ENCODE data around the gene TCF20. TPM values are rescaled to one million over a fixed set of nuclear protein-coding genes. Genes with fewer than 3 reads are reported as not detected.

The TCF20 gene
- total and polyA plus RNA-seq, 12 donors: 4.2 to 18.8 (median 14.0) TPM

- H3K4me1 ChIP-seq: peaks cover 0 to 53% (median 32%) of the 10 kb centered on the region in 9 donors
- 56 to 74% methylated on average over 1 of the region's 1 CpG for WGBS, 2 donors
- H3K36me3 ChIP-seq: no peaks in the 10 kb centered on the region
- no peak for ATAC-seq
- H3K27me3 ChIP-seq: no peaks in the 10 kb centered on the region
- no peak for DNase-seq
- no peak overlapping the region for H3K4me3 ChIP-seq
- no peak overlapping the region for H3K27ac ChIP-seq
- intact Hi-C loops (cut with DNase I): no loop called here
- H3K9me3 ChIP-seq: no peaks in the 10 kb centered on the region
- TF ChIP-seq CTCF (IDR thresholded peaks at IDR 0.05): no peak
Observed at GRCh38 chr22:42225841-42226240, 44.6 kb downstream of the TCF20 start.

GRCh38 chr22:42222140-42222539 lies 48.3 kb downstream of the TCF20 start:
- DNase-seq (no peak), ATAC-seq (no peak)
- Histone ChIP-seq H3K9me3 (no peaks in the 10 kb centered on the region), H3K27ac (no peak overlapping the region), H3K4me1 (peaks cover 0 to 34% (median 2%) of the 10 kb centered on the region in 9 donors), H3K4me3 (no peak overlapping the region), H3K27me3 (no peaks in the 10 kb centered on the region), H3K36me3 (no peaks in the 10 kb centered on the region)
- intact Hi-C loops (cut with DNase I): no loop called here
- 90 to 91% methylated on average over 1 of the region's 1 CpG for WGBS, 2 donors
- TF ChIP-seq CTCF (IDR thresholded peaks at IDR 0.05): no peak

Other genes starting within 250 kb of the TCF20 start
- gene NAGA, start 199.8 kb downstream of the TCF20 start, total RNA-seq: 10 to 100 TPM in 7 of 10 donors, 1 to 10 TPM in 3; 7.3 to 34.8 (median 12.3) TPM
- gene NAGA, start 199.8 kb downstream of the TCF20 start, polyA plus RNA-seq: 10 to 100 TPM in 1 of 2 donors, 1 to 10 TPM in 1; 6.6 to 13.0 TPM
- gene PHETA2, start 196.4 kb downstream of the TCF20 start, total RNA-seq: 1 to 10 TPM; 2.3 to 6.3 (median 2.9) TPM
- gene PHETA2, start 196.4 kb downstream of the TCF20 start, polyA plus RNA-seq: 1 to 10 TPM; 5.1 to 7.0 TPM
- 100 to 1,000 TPM; 111 to 193 (median 128) TPM for gene SMDT1, start 191.0 kb downstream of the TCF20 start, total RNA-seq
- gene SMDT1, start 191.0 kb downstream of the TCF20 start, polyA plus RNA-seq: 100 to 1,000 TPM; 151 to 197 TPM
- gene NDUFA6, start 179.9 kb downstream of the TCF20 start, total RNA-seq: 100 to 1,000 TPM; 179 to 344 (median 265) TPM
- 100 to 1,000 TPM; 369 to 479 TPM for gene NDUFA6, start 179.9 kb downstream of the TCF20 start, polyA plus RNA-seq
- under 1 TPM in 2 of 10 donors, not detected in 8; 0.12 to 0.17 TPM for gene CYP2D6, start 139.8 kb downstream of the TCF20 start, total RNA-seq
- under 1 TPM; 0.32 to 0.95 TPM for gene CYP2D6, start 139.8 kb downstream of the TCF20 start, polyA plus RNA-seq
- gene NFAM1, start 161.8 kb upstream of the TCF20 start, total RNA-seq: 1 to 10 TPM in 7 of 10 donors, under 1 TPM in 3; 0.45 to 6.4 (median 1.6) TPM
- under 1 TPM; 0.38 to 0.44 TPM for gene NFAM1, start 161.8 kb upstream of the TCF20 start, polyA plus RNA-seq
- 10 to 100 TPM; 20.8 to 35.2 (median 26.1) TPM for gene RRP7A, start 249.1 kb upstream of the TCF20 start, total RNA-seq
- 10 to 100 TPM; 21.9 to 28.3 TPM for gene RRP7A, start 249.1 kb upstream of the TCF20 start, polyA plus RNA-seq